HEK293 (cell line): ENCODE data around the gene CAPN7.
"Not testable (repeated sequence)": the region's sequence is repeated elsewhere in the genome, so short reads cannot be mapped to it uniquely, and the experiment has no call there.

Experiments
- CTCF ChIA-PET: fragments of 350-600 bp; formaldehyde crosslinking; extraction: SDS; loops from one replicate; lab custom pipeline; 2021; ENCODE audit warnings: antibody characterized with exemption; lab: Yijun Ruan, JAX
- POLR2A ChIA-PET: fragments of 300-600 bp; formaldehyde crosslinking; extraction: SDS; loops from one replicate; lab custom pipeline; 2020; ENCODE audit warnings: antibody characterized with exemption, inconsistent platforms; lab: Yijun Ruan, JAX
- H3K27ac ChIP-seq: fragments of 200-500 bp; sonication (Bioruptor generic); 2 replicates; pipeline ENCODE4 v1.5.1; 2014; ENCODE audit warnings: low read depth, low read length, control low read depth, inconsistent platforms; ENCODE audit errors: extremely low read depth
- H3K36me3 ChIP-seq, 2 experiments: fragments of 200-500 bp in 1 of 2; sonication (Bioruptor generic) in 1 of 2; 1 replicate in 1 of 2; 2 replicates in 1 of 2; pipeline ENCODE4 v1.5.1; 2014 to 2017; ENCODE audit warnings: inconsistent platforms in 2 of 2, low read length in 2 of 2; ENCODE audit not compliant: control insufficient read depth in 2 of 2, insufficient read depth in 1 of 2
- H3K4me1 ChIP-seq: fragments of 200-500 bp; sonication (Bioruptor generic); 2 replicates; pipeline ENCODE4 v1.5.1; 2014; ENCODE audit warnings: mild to moderate bottlenecking, low read length, inconsistent platforms; ENCODE audit not compliant: control insufficient read depth, insufficient read depth
- H3K4me3 ChIP-seq: 2 replicates; pipeline ENCODE4 v1.5.1; 2011; ENCODE audit warnings: low read depth, mild to moderate bottlenecking, control low read depth, low read length, moderate library complexity
- H3K9me3 ChIP-seq: fragments of 200-500 bp; sonication (Bioruptor generic); 2 replicates; pipeline ENCODE4 v1.5.1; 2014; ENCODE audit warnings: low read depth, low read length, inconsistent platforms; ENCODE audit not compliant: control insufficient read depth, insufficient read depth
- EGR2 ChIP-seq: fragments of 450-650 bp; formaldehyde crosslinking; IDR thresholded peaks from 2 replicates; pipeline ENCODE4 v1.5.1; 2016; ENCODE audit warnings: low read depth, missing biosample characterization, missing genetic modification characterization
- GLI2 ChIP-seq: fragments of 450-650 bp; formaldehyde crosslinking; IDR thresholded peaks from 2 replicates; pipeline ENCODE4; 2017; ENCODE audit warnings: missing biosample characterization, missing genetic modification characterization, low read depth, borderline replicate concordance
- HOXD13 ChIP-seq: sonication (generic); formaldehyde crosslinking; IDR thresholded peaks from 2 replicates; pipeline ENCODE4 v1.8.0; 2022; ENCODE audit warnings: missing genetic modification reagents, borderline replicate concordance
- IKZF3 ChIP-seq: fragments of 450-650 bp; IDR thresholded peaks from 2 replicates; pipeline ENCODE4 v1.5.0; 2018; ENCODE audit warnings: missing biosample characterization, mild to moderate bottlenecking, missing genetic modification characterization, moderate library complexity
- MYNN ChIP-seq: fragments of 450-650 bp; formaldehyde crosslinking; IDR thresholded peaks from 2 replicates; pipeline ENCODE4 v1.5.1; 2016; ENCODE audit warnings: missing biosample characterization, missing genetic modification characterization, borderline replicate concordance
- REST ChIP-seq: fragments of 450-650 bp; formaldehyde crosslinking; IDR thresholded peaks from 2 replicates; pipeline ENCODE4 v1.5.1; 2016; ENCODE audit warnings: missing biosample characterization, missing genetic modification characterization
- TCF7L2 ChIP-seq: IDR thresholded peaks from 2 replicates; pipeline ENCODE4 v1.6.1; 2011; ENCODE audit warnings: low read depth, mild to moderate bottlenecking, inconsistent platforms, low read length, moderate library complexity, borderline replicate concordance
- TRIM28 ChIP-seq: IDR thresholded peaks from 2 replicates; pipeline ENCODE4 v1.6.1; 2011; ENCODE audit warnings: low read length, control low read depth, borderline replicate concordance
- ZFHX2 ChIP-seq: fragments of 450-650 bp; formaldehyde crosslinking; conservative IDR thresholded peaks from 2 replicates; pipeline ENCODE4 v1.5.1; 2016; ENCODE audit warnings: missing biosample characterization, missing genetic modification characterization
- ZFP37 ChIP-seq: fragments of 450-650 bp; formaldehyde crosslinking; IDR thresholded peaks from 2 replicates; pipeline ENCODE4 v1.5.1; 2016; ENCODE audit warnings: missing biosample characterization, missing genetic modification characterization
- ZFP41 ChIP-seq: fragments of 450-650 bp; formaldehyde crosslinking; IDR thresholded peaks from 2 replicates; pipeline ENCODE4 v1.5.1; 2016; ENCODE audit warnings: missing biosample characterization, missing genetic modification characterization, borderline replicate concordance
- ZNF146 ChIP-seq: fragments of 450-650 bp; formaldehyde crosslinking; IDR thresholded peaks from 2 replicates; pipeline ENCODE4 v1.5.1; 2016; ENCODE audit warnings: missing biosample characterization, missing genetic modification characterization
- ZNF175 ChIP-seq: fragments of 450-650 bp; formaldehyde crosslinking; IDR thresholded peaks from 2 replicates; pipeline ENCODE4 v1.5.1; 2016; ENCODE audit warnings: missing biosample characterization, missing genetic modification characterization
- ZNF202 ChIP-seq: fragments of 450-650 bp; formaldehyde crosslinking; IDR thresholded peaks from 2 replicates; pipeline ENCODE4 v1.5.1; 2016; ENCODE audit warnings: missing biosample characterization, missing genetic modification characterization, borderline replicate concordance
- ZNF223 ChIP-seq: fragments of 450-650 bp; formaldehyde crosslinking; IDR thresholded peaks from 2 replicates; pipeline ENCODE4 v1.5.1; 2016; ENCODE audit warnings: missing biosample characterization, missing genetic modification characterization
- ZNF23 ChIP-seq: fragments of 450-650 bp; formaldehyde crosslinking; IDR thresholded peaks from 2 replicates; pipeline ENCODE4 v1.5.1; 2016; ENCODE audit warnings: missing biosample characterization, missing genetic modification characterization, borderline replicate concordance
- ZNF335 ChIP-seq: fragments of 450-650 bp; formaldehyde crosslinking; conservative IDR thresholded peaks from 2 replicates; pipeline ENCODE4 v1.5.1; 2016; ENCODE audit warnings: missing biosample characterization, missing genetic modification characterization
- ZNF513 ChIP-seq: fragments of 450-650 bp; IDR thresholded peaks from 2 replicates; pipeline ENCODE4 v1.5.1; 2018; ENCODE audit warnings: missing biosample characterization, missing genetic modification characterization
- ZNF560 ChIP-seq: fragments of 450-650 bp; formaldehyde crosslinking; IDR thresholded peaks from 2 replicates; pipeline ENCODE4 v1.5.1; 2017; ENCODE audit warnings: missing biosample characterization, missing genetic modification characterization, borderline replicate concordance
- ZNF654 ChIP-seq: fragments of 450-650 bp; formaldehyde crosslinking; IDR thresholded peaks from 2 replicates; pipeline ENCODE4 v1.5.1; 2016; ENCODE audit warnings: low read depth, missing biosample characterization, missing genetic modification characterization
- ZNF658 ChIP-seq: fragments of 450-650 bp; formaldehyde crosslinking; IDR thresholded peaks from 2 replicates; pipeline ENCODE4; 2016; ENCODE audit warnings: missing biosample characterization, missing genetic modification characterization
- ZNF677 ChIP-seq: fragments of 450-650 bp; IDR thresholded peaks from 2 replicates; pipeline ENCODE4 v1.5.0; 2018; ENCODE audit warnings: missing biosample characterization, mild to moderate bottlenecking, missing genetic modification characterization, moderate library complexity
- ZNF692 ChIP-seq: fragments of 450-650 bp; formaldehyde crosslinking; IDR thresholded peaks from 2 replicates; pipeline ENCODE4 v1.5.1; 2016; ENCODE audit warnings: missing biosample characterization, missing genetic modification characterization
- ZNF776 ChIP-seq: fragments of 450-650 bp; formaldehyde crosslinking; IDR thresholded peaks from 2 replicates; pipeline ENCODE4 v1.5.0; 2017; ENCODE audit warnings: missing biosample characterization, missing genetic modification characterization, borderline replicate concordance
- ZSCAN16 ChIP-seq: fragments of 450-650 bp; formaldehyde crosslinking; IDR thresholded peaks from 2 replicates; pipeline ENCODE4 v1.5.1; 2016; ENCODE audit warnings: missing biosample characterization, missing genetic modification characterization
- ZSCAN18 ChIP-seq: fragments of 450-650 bp; formaldehyde crosslinking; IDR thresholded peaks from 2 replicates; pipeline ENCODE4 v1.5.1; 2016; ENCODE audit warnings: missing biosample characterization, missing genetic modification characterization

The CAPN7 gene

GRCh38 chr3:15165061-15165460 lies 41.0 kb upstream of the CAPN7 start:
- Histone ChIP-seq H3K4me1 (no peaks in the 10 kb centered on the region), H3K4me3 (no peak overlapping the region), H3K27ac (no peak overlapping the region), H3K9me3 (no peaks in the 10 kb centered on the region), H3K36me3 (peaks cover 0 to 3% of the 10 kb centered on the region in 2 experiments; a peak in 1 of 3 replicates)
- POLR2A ChIA-PET: no interaction called here
- CTCF ChIA-PET: interaction anchor here (0.6 kb wide), 1 partner anchor 51 kb away, joined by 4 read pairs; no protein-coding TSS in a partner anchor
- no peak for TF ChIP-seq EGR2 (tag by site-specific recombination)
- no peak for TF ChIP-seq ZNF677 (tag by site-specific recombination)
- no peak for TF ChIP-seq ZNF658 (tag by site-specific recombination)
- TF ChIP-seq ZFHX2 (tag by site-specific recombination): no peak
- TF ChIP-seq ZFP41: no peak
- TF ChIP-seq ZNF175: no peak
- TF ChIP-seq ZNF23 (tag by site-specific recombination): no peak
- TF ChIP-seq REST (tag by site-specific recombination): no peak
- TF ChIP-seq ZNF654 (tag by site-specific recombination): no peak
- TF ChIP-seq ZNF692 (tag by site-specific recombination): no peak
- TF ChIP-seq MYNN (tag by site-specific recombination): no peak
- no peak for TF ChIP-seq ZSCAN18
- TF ChIP-seq TRIM28: no peak

- H3K36me3 ChIP-seq, H3K9me3 ChIP-seq, POLR2A ChIA-PET, H3K4me1 ChIP-seq, H3K27ac ChIP-seq, H3K4me3 ChIP-seq: not testable (repeated sequence)
- TF ChIP-seq ZNF146 (tag by site-specific recombination): peak; percentile 87
- CTCF ChIA-PET: interaction anchor here (0.6 kb wide), 1 partner anchor 16 kb away, joined by 3 read pairs; no protein-coding TSS in a partner anchor
Measured at GRCh38 chr3:15166391-15166790, 39.7 kb upstream of the CAPN7 start.

- no peak overlapping the region for H3K4me3 ChIP-seq
- no peaks in the 10 kb centered on the region for H3K4me1 ChIP-seq
- no peaks in the 10 kb centered on the region for H3K9me3 ChIP-seq
- no peak overlapping the region for H3K27ac ChIP-seq
- ChIA-PET CTCF (interaction anchor here (1.3 kb wide), 1 partner anchor 31 kb away, joined by 3 read pairs; no protein-coding TSS in a partner anchor), POLR2A (no interaction called here)
- peaks cover 0 to 29% of the 10 kb centered on the region in 2 experiments; a peak in 1 of 3 replicates for H3K36me3 ChIP-seq
- TF ChIP-seq ZNF223 (tag by site-specific recombination) (no peak), HOXD13 (CRISPR knock-in tag) (no peak), ZNF335 (tag by site-specific recombination) (no peak), ZNF560 (tag by site-specific recombination) (no peak), ZFP37 (tag by site-specific recombination) (no peak), ZNF202 (no peak), ZNF513 (tag by site-specific recombination) (no peak), IKZF3 (tag by site-specific recombination) (no peak), GLI2 (tag by site-specific recombination) (no peak), ZNF776 (tag by site-specific recombination) (no peak), ZSCAN16 (no peak), TCF7L2 (no peak)
Measured at GRCh38 chr3:15171096-15171495, 35.0 kb upstream of the CAPN7 start.
